HL-60/S4 treated with retinoic acid at 250 ng/mL for 4 days and 3 days (cell line): ENCODE results near the gene NUDT8.
"Not testable (repeated sequence)": the region's sequence is repeated elsewhere in the genome, so short reads cannot be mapped to it uniquely, and the experiment has no call there.

ENCODE experiments used
- in situ Hi-C: fragments of 300-500 bp; cut with MboI; formaldehyde crosslinking; loops from 2 replicates; pipeline ENCODE4 v1.7.0; 2022; ENCODE audit warnings: low sequenced_read_pairs

NUDT8 gene

DNA sequence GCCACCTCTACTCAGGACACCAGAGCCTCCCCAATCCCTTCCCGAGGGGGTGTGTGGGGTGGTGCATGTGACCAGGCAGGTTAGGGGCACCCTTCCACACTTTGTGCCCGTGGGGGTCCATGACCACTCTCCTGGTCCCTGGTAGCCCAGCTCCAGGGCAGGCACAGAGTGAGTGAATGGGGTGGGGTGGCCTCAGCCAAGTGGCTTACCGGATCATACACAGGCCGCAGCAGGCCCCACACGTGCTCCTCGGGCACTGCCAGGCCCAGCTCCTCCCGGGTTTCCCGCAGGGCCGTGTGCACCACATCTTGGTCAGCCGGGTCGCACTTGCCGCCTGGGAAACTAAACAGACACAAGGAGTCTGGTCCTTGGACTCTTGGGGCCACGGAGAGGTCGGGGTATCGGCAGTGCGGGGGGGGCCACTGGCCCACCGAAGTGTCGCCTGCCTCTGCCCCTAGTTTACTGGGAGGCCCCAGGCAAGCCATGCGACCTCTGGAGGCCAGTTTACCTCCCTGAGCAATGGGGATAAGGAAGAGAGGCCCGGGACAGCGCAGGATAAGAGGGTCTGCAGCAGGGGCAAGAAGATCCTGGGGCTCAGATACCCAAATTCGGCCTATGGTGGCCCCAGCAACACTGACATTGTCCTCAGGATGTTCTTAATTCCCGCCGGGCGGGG lies 889 bp downstream of the NUDT8 start:
- in situ Hi-C loops = no loop called here

DNA sequence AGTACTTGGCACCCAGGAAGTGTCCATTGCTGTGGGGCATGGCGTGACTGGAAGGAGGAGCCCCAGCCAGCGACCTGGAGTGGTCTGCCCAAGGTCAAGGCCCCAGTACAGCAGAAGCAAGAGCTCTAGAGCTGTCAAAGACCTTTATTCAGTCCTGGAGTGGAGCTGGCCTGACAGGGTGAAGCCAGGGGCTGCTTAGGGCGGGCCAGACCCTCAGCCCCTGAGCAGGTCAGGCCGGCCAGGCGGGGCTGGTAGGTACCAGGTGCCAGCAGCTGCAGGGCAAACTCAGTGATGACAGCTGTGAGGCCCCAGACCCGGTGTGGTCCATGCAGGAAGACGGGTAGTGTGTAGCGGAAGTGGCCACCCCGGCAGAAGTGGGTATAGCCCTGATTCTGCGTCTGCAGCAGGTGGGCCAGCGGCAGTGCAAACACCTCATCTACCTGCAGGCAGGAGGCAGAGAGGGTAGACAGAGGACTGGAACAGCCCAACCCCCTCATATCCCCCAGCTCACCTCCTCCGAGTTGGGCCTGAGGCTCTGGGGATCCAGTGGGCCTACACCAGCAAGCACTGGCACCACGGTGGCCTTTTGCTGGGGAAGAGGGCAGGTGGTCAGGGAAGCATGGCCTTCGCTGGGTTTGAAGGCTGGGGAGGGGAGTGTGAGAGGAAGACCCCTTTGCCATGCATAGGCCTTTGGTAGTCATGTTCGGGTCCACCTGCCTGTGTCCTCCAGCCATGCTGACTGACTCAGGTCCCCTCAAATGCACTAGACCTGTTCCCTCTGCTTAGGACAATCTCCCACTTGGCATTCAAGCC lies 1.7 kb downstream of the NUDT8 start:
- in situ Hi-C loops = no loop called here

DNA sequence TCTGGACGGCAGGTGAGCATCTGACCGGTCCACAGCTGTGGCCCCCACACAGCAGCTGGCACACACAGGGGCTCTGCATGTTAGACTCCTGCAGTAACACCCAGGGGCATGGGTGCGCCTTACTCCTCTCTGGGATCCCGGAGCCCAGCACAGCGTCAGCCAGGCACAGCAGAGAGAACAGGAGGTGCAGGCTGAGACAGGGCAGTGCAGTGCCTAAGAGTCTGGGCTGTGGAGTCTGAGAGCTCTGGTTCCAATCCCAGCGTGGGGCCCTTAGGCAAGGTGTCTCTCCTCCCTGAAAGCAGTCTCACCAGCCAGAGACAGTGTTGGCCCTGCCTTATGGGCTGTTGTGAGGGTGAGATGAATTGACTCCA lies 2.3 kb downstream of the NUDT8 start:
- in situ Hi-C loops = no loop called here

DNA sequence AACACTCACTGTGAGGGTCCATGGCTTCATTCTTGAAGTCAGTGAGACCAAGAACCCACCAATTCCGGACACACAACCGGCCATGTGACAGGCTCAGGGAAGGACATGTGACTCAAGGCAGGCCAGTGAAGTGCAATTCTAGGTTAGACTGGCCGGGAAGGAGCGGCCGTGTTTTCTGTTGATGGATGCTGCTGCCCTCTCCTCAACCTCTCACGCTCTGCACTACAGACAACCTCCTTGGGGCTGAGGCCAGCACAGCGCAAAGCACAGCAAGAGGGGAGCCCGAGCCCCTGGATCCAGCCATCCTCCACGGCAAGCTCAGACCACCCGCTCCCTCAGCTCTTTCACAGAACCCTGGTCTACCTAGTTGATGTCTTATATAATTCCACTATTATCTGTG lies 2.8 kb downstream of the NUDT8 start:
- in situ Hi-C loops = no loop called here

DNA sequence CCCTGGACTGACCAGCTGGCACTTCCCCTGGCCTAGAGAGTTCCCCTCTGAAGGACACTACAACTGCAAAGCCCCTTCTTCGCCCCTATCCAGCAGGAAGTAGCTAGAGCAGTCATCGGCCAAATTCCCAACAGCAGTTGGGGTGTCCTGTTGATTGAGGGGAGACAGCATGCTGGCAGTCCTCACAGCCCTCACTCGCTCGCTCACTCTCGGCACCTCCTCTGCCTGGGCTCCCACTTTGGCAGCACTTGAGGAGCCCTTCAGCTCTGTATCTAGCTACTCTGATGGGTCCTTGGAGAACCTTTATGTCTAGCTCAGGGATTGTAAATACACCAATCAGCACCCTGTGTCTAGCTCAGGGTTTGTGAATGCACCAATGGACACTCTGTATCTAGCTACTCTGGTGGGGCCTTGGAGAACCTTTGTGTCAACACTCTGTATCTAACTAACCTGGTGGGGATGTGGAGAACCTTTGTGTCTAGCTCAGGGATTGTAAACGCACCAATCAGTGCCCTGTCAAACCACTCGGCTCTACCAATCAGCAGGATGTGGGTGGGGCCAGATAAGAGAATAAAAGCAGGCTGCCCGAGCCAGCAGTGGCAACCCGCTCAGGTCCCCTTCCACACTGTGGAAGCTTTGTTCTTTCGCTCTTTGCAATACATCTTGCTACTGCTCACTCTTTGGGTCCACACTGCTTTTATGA lies 3.5 kb downstream of the NUDT8 start:
- in situ Hi-C loops = not testable (repeated sequence)

DNA sequence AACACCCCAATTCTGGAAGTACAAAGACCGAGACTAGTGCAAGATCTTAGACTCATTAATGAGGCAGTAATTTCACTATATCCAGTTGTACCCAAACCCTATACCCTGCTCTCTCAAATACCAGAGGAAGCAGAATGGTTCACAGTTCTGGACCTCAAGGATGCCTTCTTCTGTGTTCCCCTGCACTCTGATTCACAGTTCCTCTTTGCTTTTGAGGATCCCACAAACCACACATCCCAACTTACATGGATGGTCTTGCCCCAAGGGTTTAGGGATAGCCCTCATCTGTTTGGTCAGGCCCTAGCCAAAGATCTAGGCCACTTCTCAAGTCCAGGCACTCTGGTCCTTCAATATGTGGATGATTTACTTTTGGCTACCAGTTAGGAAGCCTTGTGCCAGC lies 5.9 kb downstream of the NUDT8 start:
- in situ Hi-C loops = not testable (repeated sequence)

DNA sequence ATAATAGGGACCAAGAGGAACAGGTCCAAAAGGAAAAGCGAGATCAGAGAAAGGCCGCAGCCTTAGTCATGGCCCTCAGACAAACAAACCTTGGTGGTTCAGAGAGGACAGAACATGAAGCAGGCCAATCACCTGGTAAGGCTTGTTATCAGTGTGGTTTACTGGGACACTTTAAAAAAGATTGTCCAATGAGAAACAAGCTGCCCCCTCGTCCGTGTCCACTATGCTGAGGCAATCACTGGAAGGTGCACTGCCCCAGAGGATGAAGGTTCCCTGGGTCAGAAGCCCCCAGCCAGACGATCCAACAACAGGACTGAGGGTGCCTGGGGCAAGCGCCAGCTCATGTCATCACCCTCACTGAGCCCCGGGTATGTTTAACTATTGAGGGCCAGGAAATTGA lies 6.8 kb downstream of the NUDT8 start:
- in situ Hi-C loops = not testable (repeated sequence)

DNA sequence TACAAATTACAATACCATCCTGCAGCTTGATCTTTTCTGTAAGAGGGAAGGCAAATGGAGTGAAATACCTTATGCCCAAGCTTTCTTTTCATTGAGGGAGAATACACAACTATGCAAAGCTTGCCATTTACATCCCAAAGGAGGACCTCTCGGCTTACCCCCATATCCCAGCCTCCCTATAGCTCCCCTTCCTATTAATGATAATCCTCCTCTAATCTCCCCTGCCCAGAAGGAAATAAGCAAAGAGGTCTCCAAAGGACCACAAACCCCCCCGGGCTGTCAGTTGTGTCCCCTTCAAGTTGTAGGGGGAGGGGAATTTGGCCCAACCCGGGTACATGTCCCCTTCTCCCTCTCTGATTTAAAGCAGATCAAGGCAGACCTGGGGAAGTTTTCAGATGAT lies 7.8 kb downstream of the NUDT8 start:
- in situ Hi-C loops = not testable (repeated sequence)

DNA sequence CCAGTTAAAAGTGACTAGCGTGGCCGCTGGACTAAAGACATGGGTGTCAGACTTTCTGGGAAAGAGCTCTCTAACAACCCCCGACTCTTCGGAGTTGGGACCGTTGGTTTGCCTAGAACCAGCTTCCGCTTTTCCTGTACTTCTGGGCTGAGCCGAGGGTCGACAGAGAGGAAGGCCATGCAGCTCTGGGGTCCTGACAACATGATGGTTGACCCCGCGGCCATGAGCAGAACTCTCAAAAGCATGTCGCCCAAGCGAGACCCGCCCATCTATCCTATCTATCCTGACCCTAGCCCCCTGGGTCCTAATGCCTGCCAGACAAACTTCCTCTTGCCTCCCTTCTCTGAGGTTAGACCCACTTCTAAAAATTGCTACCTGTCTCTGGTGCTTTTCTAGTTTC lies 9.1 kb downstream of the NUDT8 start:
- in situ Hi-C loops = not testable (repeated sequence)

DNA sequence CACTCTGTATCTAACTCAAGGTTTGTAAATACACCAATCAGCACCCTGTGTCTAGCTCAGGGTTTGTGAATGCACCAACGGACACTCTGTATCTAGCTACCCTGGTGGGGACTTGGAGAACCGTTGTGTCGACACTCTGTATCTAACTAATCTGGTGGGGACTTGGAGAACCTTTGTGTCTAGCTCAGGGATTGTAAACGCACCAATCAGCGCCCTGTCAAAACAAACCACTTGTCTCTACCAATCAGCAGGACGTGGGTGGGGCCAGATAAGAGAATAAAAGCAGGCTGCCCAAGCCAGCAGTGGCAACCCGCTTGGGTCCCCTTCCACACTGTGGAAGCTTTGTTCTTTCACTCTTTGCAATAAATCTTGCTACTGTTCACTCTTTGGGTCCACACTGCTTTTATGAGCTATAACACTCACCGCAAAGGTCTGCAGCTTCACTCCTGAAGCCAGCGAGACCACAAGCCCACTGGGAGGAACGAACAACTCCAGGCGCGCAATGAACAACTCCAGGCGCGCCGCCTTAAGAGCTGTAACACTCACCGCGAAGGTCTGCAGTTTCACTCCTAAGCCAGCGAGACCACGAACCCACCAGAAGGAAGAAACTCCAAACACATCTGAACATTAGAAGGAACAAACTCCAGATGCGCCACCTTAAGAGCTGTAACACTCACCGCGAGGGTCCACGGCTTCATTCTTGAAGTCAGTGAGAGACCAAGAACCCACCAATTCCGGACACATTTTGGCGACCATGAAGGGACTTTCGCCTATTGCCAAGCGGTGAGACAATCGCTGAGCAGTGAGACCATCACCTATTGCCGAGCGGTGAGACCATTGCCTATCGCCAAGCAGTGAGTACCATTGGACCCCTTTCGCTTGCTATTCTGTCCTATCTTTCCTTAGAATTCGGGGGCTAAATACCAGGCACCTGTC lies 9.8 kb downstream of the NUDT8 start:
- in situ Hi-C loops = not testable (repeated sequence)

DNA sequence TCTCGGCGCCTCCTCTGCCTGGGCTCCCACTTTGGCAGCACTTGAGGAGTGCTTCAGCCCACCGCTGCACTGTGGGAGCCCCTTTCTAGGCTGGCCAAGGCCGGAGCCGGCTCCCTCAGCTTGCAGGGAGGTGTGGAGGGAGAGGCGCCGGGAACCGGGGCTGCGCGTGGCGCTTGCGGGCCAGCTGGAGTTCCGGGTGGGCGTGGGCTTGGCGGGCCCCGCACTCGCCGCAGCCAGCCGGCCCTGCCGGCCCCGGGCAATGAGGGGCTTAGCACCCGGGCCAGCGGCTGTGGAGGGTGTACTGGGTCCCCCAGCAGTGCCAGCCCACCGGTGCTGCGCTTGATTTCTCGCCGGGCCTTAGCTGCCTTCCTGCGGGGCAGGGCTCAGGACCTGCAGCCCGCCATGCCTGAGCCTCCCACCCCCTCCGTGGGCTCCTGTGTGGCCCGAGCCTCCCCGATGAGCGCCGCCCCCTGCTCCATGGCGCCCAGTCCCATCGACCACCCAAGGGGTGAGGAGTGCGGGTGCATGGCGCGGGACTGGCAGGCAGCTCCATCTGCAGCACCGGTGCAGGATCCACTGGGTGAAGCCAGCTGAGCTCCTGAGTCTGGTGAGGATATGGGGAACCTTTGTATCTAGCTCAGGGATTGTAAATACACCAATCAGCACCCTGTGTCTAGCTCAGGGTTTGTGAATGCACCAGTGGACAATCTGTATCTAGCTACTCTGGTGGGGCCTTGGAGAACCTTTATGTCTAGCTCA lies 10.7 kb downstream of the NUDT8 start:
- in situ Hi-C loops = not testable (repeated sequence)

DNA sequence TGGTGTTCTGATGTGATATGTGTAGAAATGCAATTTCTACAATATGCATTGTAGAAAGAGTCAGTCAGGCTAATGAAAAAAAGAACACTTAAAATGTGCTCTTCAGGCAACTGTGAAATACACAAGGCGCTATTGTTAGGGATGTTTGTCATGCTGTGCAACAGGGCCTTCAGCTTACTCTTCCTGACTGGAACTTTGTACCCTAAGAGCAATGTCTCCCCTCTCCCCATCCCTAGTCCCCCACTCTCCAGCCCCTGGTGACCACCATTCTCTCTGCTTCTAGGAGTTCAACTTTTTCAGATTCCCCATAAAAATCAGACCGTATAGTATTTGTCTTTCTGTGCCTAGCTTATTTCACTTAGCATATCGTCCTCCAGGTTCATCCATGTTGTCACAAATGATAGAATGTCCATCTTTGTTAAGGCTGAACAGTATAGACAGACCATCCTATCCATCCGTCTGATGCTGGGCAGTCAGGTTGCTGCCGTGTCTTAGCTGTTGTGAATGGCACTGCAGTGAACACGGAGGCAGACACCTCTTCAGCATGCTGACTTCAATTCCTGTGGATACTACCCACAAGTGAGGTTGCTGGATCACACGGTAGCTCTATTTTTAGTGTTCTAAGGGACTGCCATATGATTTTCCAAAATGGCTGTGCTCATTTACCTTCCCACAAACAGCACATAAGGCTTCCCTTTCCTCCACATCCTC lies 12.3 kb downstream of the NUDT8 start:
- in situ Hi-C loops = no loop called here

DNA sequence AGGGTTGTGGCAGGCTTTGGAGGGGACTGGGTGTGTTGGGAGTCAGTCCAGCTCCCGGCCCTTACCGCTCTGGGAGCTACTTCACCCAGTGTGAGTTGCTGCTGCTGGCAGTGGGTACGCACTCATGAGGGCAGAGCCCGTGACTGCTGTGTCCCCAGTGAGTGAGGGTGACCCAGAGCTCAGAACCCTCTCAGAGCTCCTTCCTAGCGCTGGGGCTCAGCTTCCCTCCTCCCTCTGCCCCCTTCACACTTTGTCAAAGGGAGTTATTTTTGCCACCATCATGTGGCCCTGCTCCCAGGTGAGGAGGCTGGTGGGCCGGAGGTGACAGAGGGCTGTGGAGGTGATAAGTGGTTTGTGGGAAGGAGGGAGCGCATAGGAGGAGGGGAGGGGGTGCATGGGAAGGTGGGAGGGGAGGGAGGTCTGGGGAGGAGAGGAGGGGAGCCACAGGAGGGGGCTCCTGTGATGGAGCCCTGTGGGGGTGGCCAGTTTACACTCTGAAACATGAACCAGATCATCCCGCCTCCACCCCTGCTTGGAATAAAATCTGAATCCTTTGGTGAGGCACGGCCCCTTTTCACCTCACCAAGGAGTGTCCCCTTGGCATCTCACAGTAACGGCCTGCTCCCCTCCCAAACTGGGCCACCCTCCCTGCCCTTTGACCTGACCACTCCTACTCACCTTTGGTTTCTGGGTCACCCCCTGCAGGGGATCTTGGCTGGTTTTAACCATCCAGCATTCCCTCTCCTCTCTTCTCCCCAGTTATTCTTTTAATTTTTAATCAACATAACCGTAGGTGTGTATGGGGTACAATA lies 13.1 kb downstream of the NUDT8 start:
- in situ Hi-C loops = no loop called here

DNA sequence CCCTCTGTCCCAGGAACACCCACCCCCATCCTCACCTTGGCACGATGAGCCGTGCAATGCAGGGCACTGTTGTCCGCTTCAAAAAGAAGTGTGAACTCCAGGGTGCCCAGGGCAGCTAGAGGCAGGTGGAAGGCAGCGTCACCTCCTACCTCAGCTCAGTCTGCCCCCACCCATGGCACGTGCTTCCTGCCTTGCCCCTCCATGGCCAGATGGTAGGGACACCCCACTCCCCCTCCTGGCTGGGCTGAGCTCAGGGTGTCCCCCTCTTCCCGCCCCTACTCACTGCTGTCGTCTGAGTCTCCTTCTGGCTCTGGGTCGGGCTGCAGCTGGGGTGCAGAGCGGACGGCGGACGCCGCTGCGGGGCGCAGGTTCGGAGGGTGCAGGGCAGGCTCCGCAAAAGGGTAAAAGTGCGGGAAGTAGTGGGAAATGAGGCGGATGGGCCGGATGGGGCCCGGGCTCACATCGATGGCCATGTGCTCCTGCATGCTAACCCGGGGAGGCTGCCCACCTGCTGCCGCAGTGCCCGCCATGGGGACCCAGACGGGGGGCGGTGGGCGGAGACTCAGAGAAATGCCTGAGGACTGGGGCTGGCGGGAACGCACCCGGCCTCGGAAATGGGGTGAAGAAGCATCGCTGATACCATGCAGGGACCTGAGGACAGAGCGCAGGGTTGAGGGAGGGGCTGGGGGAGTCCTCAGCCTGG lies 13.9 kb downstream of the NUDT8 start:
- in situ Hi-C loops = no loop called here

DNA sequence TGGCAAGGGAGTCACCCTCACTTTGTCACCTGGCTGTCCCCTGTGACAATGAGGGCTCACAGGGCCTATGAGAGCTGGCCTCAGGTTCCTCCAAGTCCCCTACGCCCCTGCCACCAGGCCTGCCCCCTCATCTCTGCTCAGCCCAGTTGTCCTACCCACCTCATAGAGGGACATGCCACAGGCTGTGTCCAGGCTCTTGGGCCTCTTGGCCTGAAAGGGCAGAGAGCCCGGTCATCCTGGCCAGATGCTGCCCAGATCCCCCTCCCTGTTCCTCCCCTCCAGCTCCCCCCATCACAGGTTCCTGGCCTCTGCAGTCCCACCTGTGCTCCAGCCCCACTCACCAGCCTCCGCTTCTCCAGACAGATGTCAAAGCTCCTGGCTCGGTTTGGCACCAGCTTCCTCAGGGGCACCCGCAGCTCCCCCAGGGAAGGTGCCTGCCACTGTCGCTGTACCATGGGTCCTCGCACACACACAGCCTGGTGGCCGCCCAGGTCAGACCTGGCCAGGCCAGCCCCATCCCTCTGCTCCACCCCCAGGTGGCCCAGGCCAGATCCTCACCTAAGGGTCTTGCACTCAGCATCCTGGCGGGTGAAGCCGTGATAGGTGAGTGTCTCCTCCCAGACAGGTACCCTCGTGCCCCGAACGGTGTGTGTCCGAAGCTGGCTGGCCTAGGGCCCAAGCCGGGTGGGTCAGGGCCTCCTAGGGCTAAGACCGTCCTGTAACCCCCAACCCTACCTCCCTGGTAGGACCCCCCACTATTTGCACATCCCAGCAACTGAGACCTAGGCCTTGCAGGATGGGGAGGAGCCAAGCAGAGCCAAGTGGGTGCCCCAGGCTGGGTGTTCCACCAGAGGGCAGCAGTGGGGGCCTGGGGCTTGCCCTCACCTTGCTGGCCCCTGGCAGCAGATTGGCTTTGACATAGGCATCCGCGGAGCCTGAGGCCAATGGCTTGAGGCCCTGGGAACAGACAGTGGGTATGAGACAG lies 14.7 kb downstream of the NUDT8 start:
- in situ Hi-C loops = no loop called here

DNA sequence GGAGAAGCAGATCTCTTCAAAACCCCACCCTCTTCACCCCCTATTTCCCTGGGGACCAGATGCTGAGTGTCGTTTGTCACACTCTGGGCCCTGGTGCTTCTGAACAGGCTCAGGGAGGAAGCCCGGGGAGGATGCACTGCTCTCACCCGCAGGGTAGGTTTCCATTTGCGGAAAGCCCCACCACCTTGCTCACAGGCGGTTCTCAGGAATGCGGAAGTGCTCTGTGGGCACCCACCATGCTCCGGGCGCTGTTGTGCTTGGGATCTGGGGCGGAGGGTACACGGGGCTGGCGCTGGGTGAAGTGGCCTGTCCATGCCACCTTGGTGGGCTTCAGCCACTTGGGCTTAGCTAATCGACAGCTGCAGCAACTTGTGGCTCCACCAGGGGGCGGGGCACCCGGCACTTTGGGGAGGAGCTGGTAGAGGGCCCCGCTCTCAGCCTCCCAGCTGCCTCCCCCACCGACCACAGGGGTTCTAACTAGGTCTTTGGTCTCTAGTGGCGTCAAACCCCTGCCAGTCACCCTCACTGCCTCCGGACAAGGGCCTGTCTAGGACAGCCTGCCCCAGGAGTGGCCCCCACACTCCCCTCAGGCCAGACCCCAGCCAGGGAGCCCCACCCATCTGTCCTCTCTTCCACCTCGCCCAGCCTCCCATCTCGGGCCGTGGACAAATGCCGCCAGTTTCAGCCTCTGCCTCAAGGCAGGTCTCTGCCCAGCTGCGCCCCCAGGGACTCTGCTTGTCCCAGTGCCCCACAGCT lies 15.6 kb downstream of the NUDT8 start:
- in situ Hi-C loops = no loop called here
